SK-N-SH (cell line): Measurements from ENCODE around the gene TP73. TPM values are rescaled to one million over a fixed set of nuclear protein-coding genes. Genes with fewer than 3 reads are reported as not detected.
A peak's percentile ranks its signal among the peaks of the same experiment; 100 is the strongest.

Experiments used
- CTCF ChIA-PET: fragments of 300-600, 350-600 bp; formaldehyde crosslinking; extraction: SDS; loops from one replicate; lab custom pipeline; 2021; lab: Yijun Ruan, JAX
- POLR2A ChIA-PET: fragments of 350-600 bp; sonication (Branson Sonifier 250); formaldehyde crosslinking; extraction: SDS; loops from one replicate; lab custom pipeline; 2020; ENCODE audit warnings: antibody characterized with exemption, inconsistent platforms; lab: Yijun Ruan, JAX
- DNase-seq: peaks from one replicate; pipeline ENCODE4 v3.0.0; 2012
- H2AFZ ChIP-seq: fragments of 200-600 bp; sonication (generic); 2 replicates; pipeline ENCODE4 v1.8.1; 2016; ENCODE audit warnings: antibody characterized with exemption, mild to moderate bottlenecking, low read depth
- H3F3A ChIP-seq: fragments of 200-600 bp; sonication (generic); replicated peaks from 2 replicates; pipeline ENCODE3; 2016; ENCODE audit warnings: antibody characterized with exemption, mild to moderate bottlenecking; ENCODE audit not compliant: insufficient read depth
- H3K27ac ChIP-seq, 2 experiments: fragments of 200-500 bp in 1 of 2; fragments of 200-600 bp in 1 of 2; sonication (Bioruptor generic) in 1 of 2; sonication (generic), shearing (Covaris generic) in 1 of 2; 2 replicates each; pipeline versions ENCODE4 v1.5.1 to v1.6.1; 2014 to 2016; ENCODE audit warnings: low read depth in 2 of 2, inconsistent platforms in 1 of 2, low read length in 1 of 2, mild to moderate bottlenecking in 1 of 2, mixed read lengths in 1 of 2
- H3K27me3 ChIP-seq: fragments of 200-600 bp; sonication (generic), shearing (Covaris generic); 2 replicates; pipeline ENCODE4 v1.6.1; 2016; ENCODE audit warnings: mixed run types; ENCODE audit not compliant: insufficient read depth
- H3K36me3 ChIP-seq, 2 experiments: fragments of 200-500 bp in 1 of 2; fragments of 200-600 bp in 1 of 2; sonication (Bioruptor generic) in 1 of 2; sonication (generic) in 1 of 2; replicated peaks in 1 of 2; 2 replicates each; pipeline versions ENCODE3 to v1.5.1; 2014 to 2016; ENCODE audit warnings: low read length in 1 of 2, mild to moderate bottlenecking in 1 of 2; ENCODE audit not compliant: insufficient read depth in 2 of 2, control insufficient read depth in 1 of 2
- H3K4me1 ChIP-seq, 2 experiments: fragments of 200-500 bp in 1 of 2; fragments of 200-600 bp in 1 of 2; sonication (Bioruptor generic) in 1 of 2; sonication (generic), shearing (Covaris generic) in 1 of 2; 2 replicates each; pipeline versions ENCODE4 v1.5.1 to v1.6.1; 2014 to 2016; ENCODE audit warnings: low read depth in 1 of 2, low read length in 1 of 2, mixed run types in 1 of 2; ENCODE audit not compliant: insufficient read depth in 2 of 2, control insufficient read depth in 1 of 2
- H3K4me2 ChIP-seq: fragments of 200-600 bp; sonication (generic), shearing (Covaris generic); 2 replicates; pipeline ENCODE4 v1.6.1; 2017; ENCODE audit warnings: mixed run types
- H3K4me3 ChIP-seq, 2 experiments: fragments of 200-500 bp in 1 of 2; fragments of 200-600 bp in 1 of 2; sonication (Bioruptor generic) in 1 of 2; sonication (generic), shearing (Covaris generic) in 1 of 2; 2 replicates each; pipeline versions ENCODE4 v1.5.1 to v1.8.1; 2014 to 2016; ENCODE audit warnings: low read depth in 2 of 2, inconsistent platforms in 1 of 2, low read length in 1 of 2, mild to moderate bottlenecking in 1 of 2, mixed read lengths in 1 of 2, moderate library complexity in 1 of 2
- H3K79me2 ChIP-seq: fragments of 200-600 bp; sonication (generic); 2 replicates; pipeline ENCODE4 v1.8.1; 2017; ENCODE audit warnings: mild to moderate bottlenecking; ENCODE audit not compliant: insufficient read depth
- H3K9ac ChIP-seq: fragments of 200-600 bp; sonication (generic); 2 replicates; pipeline ENCODE4 v1.6.1; 2017; ENCODE audit warnings: mixed run types
- H3K9me2 ChIP-seq: fragments of 200-600 bp; sonication (generic); 2 replicates; pipeline ENCODE4 v1.6.1; 2017; ENCODE audit warnings: mixed run types
- H3K9me3 ChIP-seq: fragments of 200-600 bp; sonication (generic); 2 replicates; pipeline ENCODE4 v1.6.1; 2017; ENCODE audit warnings: mixed run types, mild to moderate bottlenecking, moderate library complexity
- H4K20me1 ChIP-seq: fragments of 200-600 bp; sonication (generic); 2 replicates; pipeline ENCODE4 v1.6.1; 2017; ENCODE audit warnings: mild to moderate bottlenecking, mixed run types; ENCODE audit not compliant: insufficient read depth
- FOXM1 ChIP-seq: IDR thresholded peaks from 2 replicates; pipeline ENCODE4 v1.4.0; 2012; ENCODE audit warnings: low read depth, mild to moderate bottlenecking
- GABPA ChIP-seq: IDR thresholded peaks from 2 replicates; pipeline ENCODE4 v1.4.0; 2012; ENCODE audit warnings: low read depth, mild to moderate bottlenecking
- GATA2 ChIP-seq: sonication (generic); formaldehyde crosslinking; IDR thresholded peaks from 2 replicates; pipeline ENCODE4 v1.5.0; 2020; ENCODE audit warnings: mild to moderate bottlenecking, missing genetic modification reagents
- IRF3 ChIP-seq: fragments of 150-350 bp; IDR thresholded peaks from 2 replicates; pipeline ENCODE4 v1.6.1; 2016; ENCODE audit warnings: mild to moderate bottlenecking, low read depth, low read length
- JUND ChIP-seq: IDR thresholded peaks from 2 replicates; pipeline ENCODE4 v1.4.0; 2012
- MEF2A ChIP-seq: IDR thresholded peaks from 2 replicates; pipeline ENCODE4 v1.4.0; 2012; ENCODE audit warnings: low read depth, borderline replicate concordance
- NRF1 ChIP-seq: IDR thresholded peaks from 2 replicates; pipeline ENCODE4 v1.6.1; 2012; ENCODE audit warnings: low read depth, mild to moderate bottlenecking, low read length
- PBX3 ChIP-seq: IDR thresholded peaks from 2 replicates; pipeline ENCODE4; 2012
- RAD21 ChIP-seq: IDR thresholded peaks from 2 replicates; pipeline ENCODE4 v1.6.1; 2012; ENCODE audit warnings: mild to moderate bottlenecking, low read length
- RFX5 ChIP-seq: IDR thresholded peaks from 2 replicates; pipeline ENCODE4 v1.6.1; 2012; ENCODE audit warnings: mild to moderate bottlenecking, improper control_type of control experiment, low read length
- SIN3A ChIP-seq: IDR thresholded peaks from 2 replicates; pipeline ENCODE4 v1.6.1; 2012; ENCODE audit warnings: low read depth, mild to moderate bottlenecking, low read length, moderate library complexity, borderline replicate concordance
- TAF1 ChIP-seq: IDR thresholded peaks from 2 replicates; pipeline ENCODE4 v1.6.1; 2012; ENCODE audit warnings: low read depth, mild to moderate bottlenecking, low read length, moderate library complexity, borderline replicate concordance
- TEAD4 ChIP-seq: IDR thresholded peaks from 2 replicates; pipeline ENCODE4 v1.4.0; 2012; ENCODE audit warnings: mild to moderate bottlenecking, borderline replicate concordance; ENCODE audit not compliant: insufficient read depth
- ZBTB33 ChIP-seq: IDR thresholded peaks from 2 replicates; pipeline ENCODE4 v1.4.0; 2012; ENCODE audit warnings: low read depth, borderline replicate concordance
- WGBS: methylation state at CpG from one replicate; pipeline ENCODE4 v1.1.6; 2017; ENCODE audit warnings: low lambda C conversion rate; 5-methylcytosine and 5-hydroxymethylcytosine counted together
- polyA plus RNA-seq, 3 experiments: library from polyadenylated mRNA; depleted of rRNA; stranded (reverse); fragments of >200 nt; gene quantifications; 2 replicates each; pipeline ENCODE4 v1.2.3, GENCODE V29; 2012
- TF ChIP-seq, protein P1 (sequence below): IDR thresholded peaks from 2 replicates; pipeline ENCODE4 v1.4.0; 2012; ENCODE audit warnings: low read depth, borderline replicate concordance
- TF ChIP-seq, protein P2 (sequence below): fragments of 200-600 bp; sonication (generic); IDR thresholded peaks from 2 replicates; pipeline ENCODE4 v1.6.1; 2017; ENCODE audit warnings: antibody characterized with exemption, mild to moderate bottlenecking, moderate library complexity
- TF ChIP-seq, protein P3 (sequence below): IDR thresholded peaks from 2 replicates; pipeline ENCODE4 v1.4.0; 2012; ENCODE audit warnings: low read depth

Gene TP73
- polyA plus RNA-seq, 1 of the 3 experiments (the other 2 are of a cell fraction): 0.64 TPM

- Histone ChIP-seq H3K9me2 (no peaks in the 10 kb centered on the region), H3K36me3 (no peaks in the 10 kb centered on the region), H4K20me1 (no peaks in the 10 kb centered on the region), H3K9me3 (no peaks in the 10 kb centered on the region), H3K4me3 (no peak overlapping the region), H3F3A (no peaks in the 10 kb centered on the region), H3K27me3 (no peaks in the 10 kb centered on the region), H2AFZ (no peak overlapping the region), H3K79me2 (no peaks in the 10 kb centered on the region), H3K4me1 (peaks cover 0 to 89% of the 10 kb centered on the region in 2 experiments; a peak in 2 of 4 replicates), H3K9ac (no peak overlapping the region), H3K27ac (peak overlapping the region in 1 of 2 experiments; percentile 97; a peak in 2 of 4 replicates), H3K4me2 (no peak overlapping the region)
- WGBS: no CpG with 5 or more reads among the region's 14 CpGs
- ChIA-PET POLR2A (interaction anchor here (0.9 to 1.6 kb wide), 5 partner anchors 8 to 90 kb away, joined by 3 to 6 read pairs (median 4); no protein-coding TSS in a partner anchor), CTCF (interaction anchor here (0.9 to 16.2 kb wide), 5 partner anchors 10 to 154 kb away, joined by 3 to 369 read pairs (median 4); no protein-coding TSS in a partner anchor)
- no peak for DNase-seq
- no peak for TF ChIP-seq GABPA
- no peak for TF ChIP-seq IRF3
- TF ChIP-seq, protein P1, sequence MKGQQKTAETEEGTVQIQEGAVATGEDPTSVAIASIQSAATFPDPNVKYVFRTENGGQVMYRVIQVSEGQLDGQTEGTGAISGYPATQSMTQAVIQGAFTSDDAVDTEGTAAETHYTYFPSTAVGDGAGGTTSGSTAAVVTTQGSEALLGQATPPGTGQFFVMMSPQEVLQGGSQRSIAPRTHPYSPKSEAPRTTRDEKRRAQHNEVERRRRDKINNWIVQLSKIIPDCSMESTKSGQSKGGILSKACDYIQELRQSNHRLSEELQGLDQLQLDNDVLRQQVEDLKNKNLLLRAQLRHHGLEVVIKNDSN: no peak
- TF ChIP-seq TAF1: no peak
- no peak for TF ChIP-seq FOXM1
- no peak for TF ChIP-seq RAD21
- TF ChIP-seq JUND: no peak
- no peak for TF ChIP-seq SIN3A
- TF ChIP-seq PBX3: no peak
- no peak for TF ChIP-seq TEAD4
- no peak for TF ChIP-seq MEF2A
- TF ChIP-seq NRF1: no peak
- TF ChIP-seq ZBTB33: no peak
- no peak for TF ChIP-seq GATA2 (CRISPR knock-in tag)
- TF ChIP-seq, protein P2, sequence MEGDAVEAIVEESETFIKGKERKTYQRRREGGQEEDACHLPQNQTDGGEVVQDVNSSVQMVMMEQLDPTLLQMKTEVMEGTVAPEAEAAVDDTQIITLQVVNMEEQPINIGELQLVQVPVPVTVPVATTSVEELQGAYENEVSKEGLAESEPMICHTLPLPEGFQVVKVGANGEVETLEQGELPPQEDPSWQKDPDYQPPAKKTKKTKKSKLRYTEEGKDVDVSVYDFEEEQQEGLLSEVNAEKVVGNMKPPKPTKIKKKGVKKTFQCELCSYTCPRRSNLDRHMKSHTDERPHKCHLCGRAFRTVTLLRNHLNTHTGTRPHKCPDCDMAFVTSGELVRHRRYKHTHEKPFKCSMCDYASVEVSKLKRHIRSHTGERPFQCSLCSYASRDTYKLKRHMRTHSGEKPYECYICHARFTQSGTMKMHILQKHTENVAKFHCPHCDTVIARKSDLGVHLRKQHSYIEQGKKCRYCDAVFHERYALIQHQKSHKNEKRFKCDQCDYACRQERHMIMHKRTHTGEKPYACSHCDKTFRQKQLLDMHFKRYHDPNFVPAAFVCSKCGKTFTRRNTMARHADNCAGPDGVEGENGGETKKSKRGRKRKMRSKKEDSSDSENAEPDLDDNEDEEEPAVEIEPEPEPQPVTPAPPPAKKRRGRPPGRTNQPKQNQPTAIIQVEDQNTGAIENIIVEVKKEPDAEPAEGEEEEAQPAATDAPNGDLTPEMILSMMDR: no peak
- TF ChIP-seq, protein P3, sequence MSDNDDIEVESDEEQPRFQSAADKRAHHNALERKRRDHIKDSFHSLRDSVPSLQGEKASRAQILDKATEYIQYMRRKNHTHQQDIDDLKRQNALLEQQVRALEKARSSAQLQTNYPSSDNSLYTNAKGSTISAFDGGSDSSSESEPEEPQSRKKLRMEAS: no peak
- no peak for TF ChIP-seq RFX5
These were observed 66.4 kb downstream of the TP73 start for GRCh38 chr1:3718764-3719163.
